Hepatic stellate cell (primary cell): ENCODE data around the gene RNU1-4.
"Not testable (repeated sequence)": the region's sequence is repeated elsewhere in the genome, so short reads cannot be mapped to it uniquely, and the experiment has no call there.

Experiments used
- DNase-seq: peaks from one replicate; pipeline ENCODE4 v3.0.0; 2011; ENCODE audit warnings: low spot score

The RNU1-4 gene

DNA sequence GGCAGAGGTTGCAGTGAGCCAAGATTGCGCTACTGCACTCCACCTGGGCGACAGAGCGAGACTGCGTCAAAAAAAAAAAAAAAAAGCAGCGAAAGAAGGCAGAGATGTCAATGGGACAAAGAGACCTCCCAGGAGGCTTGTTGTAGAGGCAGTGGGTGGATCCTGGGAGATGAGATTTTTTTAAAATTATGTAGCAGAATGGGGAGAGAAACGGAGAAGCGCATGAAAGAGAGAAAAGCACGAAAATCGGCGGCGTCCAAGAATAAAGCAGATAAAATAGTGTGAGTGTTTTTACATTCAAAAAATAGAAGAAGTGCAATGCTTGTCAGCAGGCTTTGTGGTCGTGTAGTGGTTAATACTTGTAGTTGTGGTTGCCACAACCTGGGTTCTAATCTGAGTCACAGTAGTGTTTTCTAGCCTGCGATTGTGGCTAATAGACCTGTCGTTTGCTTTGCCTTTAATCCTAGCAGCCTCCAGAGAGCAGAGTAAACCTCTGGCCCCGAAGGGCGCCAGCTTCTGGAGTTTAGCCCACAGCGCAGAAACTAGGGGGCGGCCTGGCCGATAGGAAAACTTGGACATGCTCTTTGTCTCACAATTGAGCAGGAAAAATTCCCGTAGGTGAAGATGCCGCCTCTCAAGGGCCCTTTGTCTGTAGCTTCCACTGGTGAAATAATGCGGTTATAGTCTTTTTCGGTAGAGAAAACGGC lies 11.9 kb upstream of the RNU1-4 start:
- not testable (repeated sequence) for DNase-seq

DNA sequence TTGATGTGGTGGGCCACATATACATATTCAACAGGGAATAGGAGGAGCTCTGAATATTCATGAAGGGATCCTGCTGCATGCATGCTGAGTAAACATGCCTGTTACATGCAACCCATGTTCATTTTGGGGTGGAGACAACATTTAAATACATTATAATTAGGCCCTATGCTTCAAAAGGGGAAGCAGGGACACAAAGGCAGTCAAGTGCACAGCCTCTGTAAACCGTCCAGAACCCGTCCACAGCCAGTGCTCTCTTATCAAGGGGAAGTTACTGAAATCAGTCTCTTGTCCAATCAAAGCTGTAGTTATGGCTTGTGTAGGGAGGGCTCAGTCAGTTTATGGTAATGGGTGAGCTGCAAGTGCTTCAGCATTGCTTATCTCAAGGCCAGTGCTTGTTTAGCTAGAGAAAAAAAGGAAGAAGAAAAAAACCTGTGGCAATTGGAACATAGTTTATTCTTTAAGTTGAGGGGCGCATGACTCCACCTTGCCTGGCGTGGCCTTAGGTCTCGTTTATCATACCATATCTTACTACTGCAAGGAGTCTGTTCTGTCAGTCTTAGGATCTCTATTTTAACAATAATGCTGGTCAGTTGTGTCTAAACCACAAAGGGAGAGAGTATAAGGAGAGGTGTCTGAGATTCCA lies 7.9 kb upstream of the RNU1-4 start:
- DNase-seq = not testable (repeated sequence)

DNA sequence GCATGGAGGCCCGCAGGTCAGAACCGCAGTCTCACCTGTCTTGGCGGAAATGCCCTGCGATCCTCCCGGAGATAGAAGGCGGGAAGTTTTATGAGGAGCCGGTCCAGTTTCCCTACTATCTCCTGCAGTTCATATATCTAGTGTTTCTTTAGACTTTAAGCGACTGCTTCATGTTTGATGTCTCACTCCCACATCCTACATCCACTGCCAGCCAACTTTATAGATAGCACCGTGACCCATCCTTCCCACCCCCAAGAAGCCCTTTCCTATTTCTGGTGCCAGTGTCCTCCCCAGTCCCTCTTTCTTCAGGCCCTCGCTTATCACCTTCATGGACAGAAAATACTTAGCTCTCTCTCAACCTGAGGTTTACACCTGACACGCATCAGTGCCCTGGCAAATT lies 914 bp downstream of the RNU1-4 start:
- DNase-seq = not testable (repeated sequence)

DNA sequence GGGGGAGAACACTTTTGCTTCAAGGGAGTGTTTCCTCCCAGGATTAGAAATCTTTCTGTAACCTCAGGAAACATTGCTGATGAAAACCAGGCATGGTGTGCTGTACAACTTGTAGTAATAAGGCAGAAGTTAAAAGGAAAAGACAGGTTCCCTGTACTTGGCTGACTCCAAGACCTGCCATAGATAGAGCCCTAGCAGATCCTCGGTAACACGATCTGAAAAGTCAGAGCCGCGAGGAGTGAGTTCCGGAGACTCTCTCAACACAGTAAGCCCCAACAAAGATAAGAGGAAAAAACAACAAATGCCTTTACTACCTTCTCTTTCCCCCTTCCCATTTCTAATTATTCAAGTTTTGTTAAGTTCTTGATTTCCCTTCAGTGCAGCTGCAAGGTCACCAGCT lies 7.3 kb downstream of the RNU1-4 start:
- not testable (repeated sequence) for DNase-seq

DNA sequence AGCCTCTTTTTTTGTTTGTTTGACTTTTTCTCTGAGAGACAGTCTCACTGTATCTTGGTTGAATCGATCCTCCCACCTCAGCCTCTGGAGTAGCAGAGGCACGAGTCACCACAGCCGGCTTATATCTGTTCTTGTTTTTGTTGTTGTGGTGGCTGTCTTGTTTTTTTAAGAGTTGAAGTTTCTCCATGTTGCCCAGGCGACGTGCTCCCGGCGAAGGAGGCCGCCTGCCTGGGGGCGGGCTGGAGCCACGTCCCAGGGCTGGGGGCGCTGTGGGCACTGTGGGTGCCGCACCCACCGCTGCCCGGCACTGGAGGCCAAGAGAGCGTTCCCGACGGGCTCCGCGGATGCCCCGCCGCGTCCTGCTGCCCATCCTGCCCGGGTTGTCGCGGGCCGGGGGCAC lies 8.4 kb downstream of the RNU1-4 start:
- not testable (repeated sequence) for DNase-seq

DNA sequence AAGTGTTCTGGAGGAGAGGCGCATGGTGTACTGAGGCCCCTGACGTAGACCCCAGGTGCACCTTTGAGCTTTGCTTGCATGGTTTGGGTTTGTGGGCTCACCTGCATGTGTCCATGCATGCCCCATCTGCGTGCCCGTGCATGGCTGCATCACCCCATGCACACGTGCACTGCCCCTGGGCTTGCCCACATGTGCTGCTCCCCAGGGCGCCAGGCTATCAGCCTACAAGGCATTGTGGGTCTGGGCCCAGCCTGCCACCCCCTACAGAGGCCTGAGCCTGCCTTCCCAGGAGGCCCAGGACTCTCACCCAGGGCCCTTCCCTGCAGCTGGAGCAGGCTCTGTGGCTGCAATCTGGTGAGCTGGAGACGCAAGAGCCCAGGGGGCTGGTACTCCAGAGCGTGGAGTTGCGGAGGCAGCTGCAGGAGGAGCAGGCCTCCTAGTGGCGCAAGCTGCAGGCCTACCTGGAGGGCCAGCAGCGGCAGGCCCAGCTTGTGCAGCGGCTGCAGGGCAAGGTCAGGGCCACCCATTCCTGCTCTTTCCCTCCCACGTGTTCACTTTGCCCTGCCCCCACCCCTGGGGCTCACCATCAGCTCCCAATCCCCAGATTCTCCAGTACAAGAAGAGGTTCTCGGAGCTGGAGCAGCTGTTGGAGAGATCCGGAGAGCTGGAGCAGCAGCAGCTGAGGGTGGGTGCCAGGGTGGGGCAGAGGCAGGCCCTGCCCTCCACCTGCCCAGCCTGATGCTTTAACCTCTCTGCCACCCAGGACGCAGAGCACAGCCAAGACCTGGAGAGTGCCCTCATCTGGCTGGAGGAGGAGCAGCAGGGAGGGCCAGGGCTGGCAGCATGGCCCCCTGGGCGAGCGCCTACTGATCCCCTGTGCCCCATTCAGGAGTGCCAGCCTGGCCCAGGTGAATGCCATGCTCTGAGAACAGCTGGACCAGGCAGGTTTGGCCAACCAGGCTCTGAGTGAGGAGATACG lies 9.9 kb downstream of the RNU1-4 start:
- not testable (repeated sequence) for DNase-seq

DNA sequence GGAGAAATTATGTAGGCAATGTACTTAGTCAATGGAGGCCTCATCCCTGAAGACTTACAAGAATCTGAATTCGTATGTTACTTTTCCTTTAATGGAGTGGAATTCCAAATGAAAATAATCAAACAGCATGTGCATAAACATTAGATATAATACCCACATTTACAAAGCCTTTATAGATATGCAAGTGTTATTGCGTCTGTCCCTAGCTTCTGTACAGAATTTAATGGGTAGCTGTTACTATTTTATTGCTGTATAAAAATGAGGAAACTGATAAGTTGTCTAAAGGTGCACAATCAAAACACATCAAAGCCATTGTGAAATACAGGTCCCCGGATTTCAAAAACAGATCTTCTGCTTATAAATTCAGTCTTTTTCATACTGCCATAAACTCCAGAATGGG lies 12.5 kb downstream of the RNU1-4 start:
- not testable (repeated sequence) for DNase-seq

DNA sequence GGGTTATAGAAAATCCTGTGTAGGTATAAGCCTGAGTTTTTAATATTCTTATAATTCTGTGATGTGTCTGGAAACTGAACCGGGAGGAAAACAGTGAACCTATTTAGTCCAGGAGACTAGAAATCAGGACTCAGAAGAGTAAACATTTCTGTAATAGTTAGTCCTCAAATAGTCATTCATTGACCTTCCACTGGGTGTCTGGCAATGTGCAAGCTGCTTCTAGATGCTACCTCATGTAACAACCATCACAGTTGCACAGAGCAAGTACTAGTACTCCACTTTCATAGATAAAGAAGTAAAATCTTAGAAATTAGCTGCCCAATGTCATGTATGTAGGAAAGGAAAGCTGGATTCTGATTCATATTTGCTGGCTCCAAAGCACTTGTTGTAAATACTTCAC lies 15.1 kb downstream of the RNU1-4 start:
- not testable (repeated sequence) for DNase-seq

DNA sequence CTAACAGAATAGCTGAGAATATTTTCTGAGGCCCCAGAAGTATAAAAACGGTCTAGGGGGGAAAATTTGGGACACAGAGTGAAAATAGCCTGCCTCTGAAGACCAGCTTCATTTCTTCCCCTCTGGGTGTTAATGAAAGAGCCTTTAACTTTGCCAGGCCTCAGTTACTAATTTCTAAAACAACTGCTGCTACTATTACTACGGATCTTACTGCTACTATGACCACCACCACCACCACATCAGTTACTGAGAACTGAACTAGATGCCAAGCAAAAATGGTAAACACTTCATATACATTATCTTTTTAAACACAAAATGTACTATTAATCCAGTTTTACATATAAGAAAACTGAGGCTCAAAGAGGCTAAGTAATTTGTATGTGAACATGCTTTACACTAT lies 15.6 kb downstream of the RNU1-4 start:
- DNase-seq = not testable (repeated sequence)

DNA sequence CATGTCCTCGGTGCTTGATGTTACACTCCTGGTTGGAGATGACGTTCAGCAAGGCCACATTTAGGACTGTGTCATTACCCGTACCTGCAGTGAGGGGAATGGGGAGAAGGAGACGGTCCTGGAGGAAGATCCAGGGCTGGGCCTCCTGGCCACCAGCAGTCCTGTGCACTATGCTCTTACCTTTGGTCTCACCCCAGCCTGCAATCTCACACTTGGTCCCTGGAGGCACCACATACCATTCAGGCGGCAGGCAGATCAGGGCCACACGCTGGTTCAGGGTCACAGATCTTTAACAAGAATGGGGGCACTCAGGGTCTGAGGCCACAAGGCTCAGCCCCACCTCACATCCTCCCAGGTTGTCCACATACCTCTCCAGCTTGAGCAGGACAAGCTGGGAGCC lies 17.3 kb downstream of the RNU1-4 start:
- DNase-seq = not testable (repeated sequence)

DNA sequence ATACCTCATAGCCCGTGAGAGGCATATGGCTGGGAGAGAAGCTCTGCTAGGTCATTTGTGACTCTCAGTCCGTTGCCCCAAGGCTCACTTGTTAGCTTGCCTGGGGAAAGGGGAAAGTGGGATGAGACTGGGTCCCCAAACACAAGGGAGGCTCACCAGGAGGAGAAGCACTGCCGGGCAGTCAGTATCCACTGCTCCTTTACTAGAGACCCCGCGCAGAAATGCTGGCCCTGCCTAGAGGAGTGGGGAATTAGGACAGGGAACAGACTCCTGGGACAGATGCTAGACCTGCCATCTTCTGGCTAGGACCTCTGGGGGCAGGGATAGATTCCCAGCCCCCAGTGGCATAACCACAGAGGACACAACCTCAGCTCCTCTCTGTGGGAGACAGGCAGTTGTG lies 17.7 kb downstream of the RNU1-4 start:
- DNase-seq = not testable (repeated sequence)

DNA sequence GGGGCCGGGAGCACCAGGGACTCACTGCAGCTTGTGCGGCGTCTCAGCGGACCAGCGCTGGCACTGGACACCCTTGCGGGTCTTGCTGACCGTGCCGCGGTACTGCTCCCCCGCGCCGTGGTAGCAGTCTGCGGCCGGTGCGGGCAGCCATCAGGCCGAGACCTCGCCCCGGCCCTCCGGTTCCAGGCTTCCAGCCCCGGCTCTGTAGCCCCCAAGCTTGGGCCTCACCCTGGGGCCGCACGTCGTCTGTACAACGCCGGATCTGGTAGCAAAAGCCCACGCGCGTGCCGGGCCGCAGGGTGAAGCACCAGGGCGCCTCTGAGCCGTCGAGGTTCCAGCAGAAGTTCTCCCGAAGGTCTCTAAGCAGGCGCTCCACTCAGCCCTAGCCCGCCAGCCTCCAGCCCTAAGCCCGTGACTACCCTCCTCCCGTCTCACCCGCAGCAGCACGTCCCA lies 18.8 kb downstream of the RNU1-4 start:
- not testable (repeated sequence) for DNase-seq

DNA sequence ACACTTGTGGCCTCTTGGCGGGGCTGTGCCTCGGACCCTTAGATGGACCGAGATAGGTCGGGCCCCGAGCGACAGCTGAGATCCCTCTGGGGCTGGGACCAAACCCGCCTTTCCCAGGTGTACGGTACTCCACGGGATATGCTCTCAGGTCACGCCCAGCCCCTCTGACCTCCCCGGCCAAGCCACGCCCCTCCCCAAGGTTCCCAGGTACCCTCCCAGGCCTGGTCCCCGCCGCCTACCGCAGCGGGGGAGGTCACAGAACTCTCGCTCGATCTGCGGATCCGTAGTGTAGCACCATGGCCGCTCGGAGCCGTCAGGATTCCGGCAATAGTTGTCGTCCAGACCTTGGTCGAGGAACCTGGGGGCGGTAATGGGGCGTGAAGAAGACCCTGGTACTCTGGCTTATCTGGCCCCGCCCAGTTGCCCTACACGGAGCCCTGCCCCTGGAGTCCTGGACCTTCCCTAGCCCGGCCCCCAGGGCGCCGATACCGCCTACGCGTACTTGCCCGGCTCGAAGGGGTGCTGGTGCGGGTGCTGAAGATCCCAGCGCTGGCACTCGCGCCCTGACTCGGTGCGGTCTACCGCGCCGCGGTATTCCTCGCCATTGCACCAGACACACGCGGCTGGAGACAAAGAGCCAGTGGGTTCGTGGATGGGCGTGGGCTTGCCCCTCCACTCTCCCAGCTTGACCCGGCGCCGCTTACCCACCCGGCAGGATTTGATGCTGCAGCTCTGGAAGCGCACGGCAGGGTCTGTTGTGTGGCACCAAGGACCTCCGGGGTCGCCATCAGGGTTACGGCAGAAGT lies 19.5 kb downstream of the RNU1-4 start:
- DNase-seq = not testable (repeated sequence)

DNA sequence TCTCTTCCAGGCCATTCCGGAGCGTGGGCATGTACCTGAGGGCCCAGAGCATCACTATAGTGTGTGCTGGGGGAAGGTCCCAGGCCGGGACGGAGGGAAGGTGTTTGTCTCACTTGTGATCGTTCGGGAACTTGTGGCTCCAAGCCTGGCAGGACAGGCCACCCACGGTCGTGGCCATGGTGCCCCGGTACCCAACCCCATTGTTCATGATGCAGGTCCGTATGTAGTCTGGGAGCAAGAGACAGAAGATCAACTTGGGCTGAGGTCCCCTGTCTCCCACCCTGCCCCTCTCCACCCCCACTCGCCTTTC lies 20.1 kb downstream of the RNU1-4 start:
- DNase-seq = not testable (repeated sequence)

DNA sequence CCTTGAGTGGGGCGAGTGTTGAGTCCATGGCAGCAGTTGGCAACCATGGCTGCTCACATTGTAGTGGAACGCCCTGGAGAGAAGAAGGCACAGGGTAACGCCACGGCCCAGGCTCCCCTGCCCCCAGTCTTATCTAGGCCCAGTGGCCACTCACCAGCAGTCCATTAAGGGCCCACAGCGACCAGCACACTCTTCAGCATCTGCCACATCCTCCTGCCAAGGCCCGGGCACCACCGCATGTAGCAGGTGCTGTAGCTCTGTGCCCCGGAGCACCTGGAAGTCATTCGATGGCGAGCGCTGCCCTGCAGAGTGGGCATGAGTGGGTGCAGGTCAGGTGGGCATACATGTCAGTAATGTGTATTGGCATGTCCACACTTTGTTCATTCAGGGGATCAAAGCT lies 20.5 kb downstream of the RNU1-4 start:
- DNase-seq = not testable (repeated sequence)

DNA sequence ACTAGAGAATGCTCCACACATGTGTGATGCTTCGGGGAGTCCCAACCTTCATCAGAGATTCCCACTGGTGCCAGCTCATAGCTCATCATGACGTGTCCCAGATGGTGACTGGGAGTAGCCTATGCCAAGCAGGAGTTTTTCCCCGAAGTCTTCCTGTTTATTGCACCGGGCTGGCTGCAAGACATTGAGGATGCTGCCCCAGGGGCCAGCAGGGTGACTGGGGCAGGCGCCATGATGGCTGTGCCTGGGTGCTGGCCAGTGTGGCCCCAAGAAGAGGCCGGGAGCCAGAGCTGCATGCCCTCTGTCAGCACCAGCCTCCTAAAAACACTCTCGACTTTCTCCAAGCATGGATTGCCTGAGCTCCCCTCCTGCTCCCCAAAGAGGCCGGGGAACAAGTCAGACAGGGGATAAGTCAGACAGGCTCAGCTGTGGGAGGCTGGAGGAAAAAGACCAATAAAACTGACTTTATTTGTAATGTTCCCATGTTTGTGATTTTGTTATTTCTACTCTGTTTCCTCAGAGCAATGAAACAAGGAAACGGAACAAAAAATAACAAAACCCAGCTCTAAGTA lies 24.0 kb downstream of the RNU1-4 start:
- not testable (repeated sequence) for DNase-seq

DNA sequence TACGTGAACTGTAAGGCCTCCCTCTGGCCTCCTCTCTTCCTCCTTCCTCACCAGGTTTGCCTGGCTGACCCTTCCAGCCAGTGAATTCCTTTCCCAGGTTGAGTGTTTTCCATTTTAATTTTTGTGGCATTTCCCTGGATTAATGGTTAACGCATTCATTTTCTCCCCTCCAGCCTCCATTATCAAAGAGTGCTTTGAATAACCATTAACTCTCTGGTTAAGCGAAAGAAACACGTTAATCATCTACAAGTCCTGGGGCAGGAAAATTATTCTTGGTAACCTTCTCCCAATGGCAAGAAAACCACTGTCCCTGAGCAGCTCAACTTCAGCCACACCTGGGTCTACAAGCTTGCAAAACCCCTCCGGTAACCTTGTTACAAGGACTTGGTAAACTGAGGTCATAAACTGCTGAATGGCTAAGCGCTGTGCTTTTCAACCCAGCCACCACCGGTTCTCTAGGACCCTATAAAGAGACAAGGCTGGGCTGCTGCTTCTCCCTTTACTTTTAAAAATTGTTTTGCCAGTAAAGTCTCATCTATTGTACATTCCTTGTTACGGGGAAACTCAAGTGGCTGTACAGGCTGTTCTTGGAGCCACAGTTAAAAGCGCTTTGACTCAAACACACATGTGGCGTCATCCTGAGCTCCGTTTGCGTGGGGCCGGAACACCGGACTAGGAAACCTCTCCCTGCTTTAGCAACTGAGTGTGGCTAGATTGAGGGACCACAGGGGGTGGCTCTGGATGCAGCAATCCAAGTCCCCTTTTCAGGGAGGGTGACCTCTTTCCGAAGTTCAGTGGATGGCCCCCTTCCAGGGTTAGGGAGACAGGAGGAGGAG lies 24.7 kb downstream of the RNU1-4 start:
- DNase-seq = not testable (repeated sequence)

DNA sequence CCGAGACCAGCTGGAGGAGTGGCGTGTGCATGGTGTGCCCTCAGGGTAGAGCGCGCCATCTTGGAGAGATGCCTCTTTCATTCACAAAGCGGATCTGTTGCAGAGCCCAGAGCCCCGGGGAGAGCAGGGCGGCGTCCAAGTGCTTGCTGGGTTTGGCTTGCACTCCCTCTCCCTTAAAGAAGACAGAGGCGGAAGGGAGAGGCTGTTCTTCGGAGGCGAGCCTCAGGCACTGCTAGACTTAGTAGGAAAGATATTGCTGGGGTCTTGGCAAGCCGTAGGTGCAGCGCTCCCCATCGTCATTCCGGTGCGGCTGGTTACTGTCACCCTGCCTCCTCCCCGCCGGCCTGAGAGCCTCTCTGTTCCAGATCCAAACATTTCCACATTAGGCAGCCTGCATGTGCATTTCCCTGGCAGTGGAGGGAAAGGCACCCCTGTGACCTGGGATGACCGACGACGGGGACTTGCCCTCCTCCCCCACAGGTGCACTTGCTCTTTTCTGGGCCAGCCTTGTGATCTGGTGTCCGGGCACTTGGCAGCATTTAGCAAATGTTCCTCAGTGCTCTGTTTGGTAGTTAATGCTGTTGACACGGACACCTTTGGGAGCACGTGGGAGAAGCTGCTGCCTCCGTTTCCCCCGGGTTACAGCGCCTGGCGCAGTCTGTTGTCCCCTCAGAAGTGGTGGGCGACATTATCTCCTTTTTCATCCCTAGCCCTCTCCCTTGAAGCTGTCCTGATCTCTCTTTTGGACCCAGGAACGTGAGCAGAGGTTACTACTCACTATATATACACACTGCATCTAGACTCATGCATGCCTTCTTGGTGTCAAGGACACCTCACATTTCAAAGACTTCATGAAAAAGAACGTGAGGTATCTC lies 25.7 kb downstream of the RNU1-4 start:
- not testable (repeated sequence) for DNase-seq

DNA sequence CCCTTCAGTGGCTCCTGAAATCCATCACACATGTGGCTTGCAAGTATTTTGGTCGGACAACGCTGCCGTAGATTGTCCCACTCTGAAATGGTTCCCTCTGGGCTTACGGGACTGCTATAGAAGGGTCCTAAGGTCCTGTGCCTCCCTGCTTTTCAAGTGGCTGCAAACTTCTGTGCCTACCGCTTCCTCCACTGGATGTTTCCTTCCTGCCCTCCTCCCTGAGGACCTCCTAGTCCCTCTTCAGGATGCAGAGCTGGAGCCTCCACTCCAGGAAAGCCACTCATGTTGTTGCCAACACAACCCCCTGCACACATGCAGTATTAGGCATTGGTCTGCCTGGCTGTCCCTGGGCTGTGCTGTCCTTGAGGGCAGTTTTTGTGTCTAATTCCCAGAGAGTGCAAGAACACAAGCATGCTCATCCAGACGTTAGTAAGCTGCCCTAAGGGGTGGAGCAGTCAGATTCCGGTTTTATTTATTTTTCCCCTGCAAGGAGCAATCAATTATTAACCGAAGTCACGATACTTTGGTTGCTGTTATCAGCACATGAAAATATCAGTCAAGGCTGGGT lies 26.5 kb downstream of the RNU1-4 start:
- not testable (repeated sequence) for DNase-seq
